ENCODE data around the gene DYNC2H1. TPM values are rescaled to one million over a fixed set of nuclear protein-coding genes. Genes with fewer than 3 reads are reported as not detected.

Gene DYNC2H1
- total RNA-seq, 4 donors from 2014 or later = 36.9 to 41.2 (median 40.0) TPM

DNA sequence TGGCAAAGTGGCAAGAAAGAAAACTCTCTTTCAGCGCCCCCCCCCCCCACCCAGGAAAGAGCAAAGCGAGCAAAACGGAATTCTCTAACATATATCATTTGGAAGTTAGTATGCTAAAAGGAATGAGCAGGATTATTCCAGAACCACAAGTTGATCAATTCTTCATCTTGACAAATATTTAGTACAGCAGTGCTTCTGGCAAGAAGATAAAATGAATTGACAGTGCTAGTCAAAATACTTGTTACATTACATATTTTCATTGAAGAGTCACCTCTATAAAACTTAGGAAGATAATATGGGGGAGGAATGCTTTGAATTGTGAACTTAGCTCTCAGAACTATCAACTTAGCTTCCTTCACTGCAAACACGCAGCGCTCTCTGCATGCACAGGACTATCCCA, 377.4 kb downstream of the DYNC2H1 start:
- H3K27me3 ChIP-seq = no peaks in the 10 kb centered on the region
- 86 to 90% methylated on average over 5 of the region's 5 CpGs for WGBS, 2 donors
- intact Hi-C loops (cut with DNase I) = no loop called here

DNA sequence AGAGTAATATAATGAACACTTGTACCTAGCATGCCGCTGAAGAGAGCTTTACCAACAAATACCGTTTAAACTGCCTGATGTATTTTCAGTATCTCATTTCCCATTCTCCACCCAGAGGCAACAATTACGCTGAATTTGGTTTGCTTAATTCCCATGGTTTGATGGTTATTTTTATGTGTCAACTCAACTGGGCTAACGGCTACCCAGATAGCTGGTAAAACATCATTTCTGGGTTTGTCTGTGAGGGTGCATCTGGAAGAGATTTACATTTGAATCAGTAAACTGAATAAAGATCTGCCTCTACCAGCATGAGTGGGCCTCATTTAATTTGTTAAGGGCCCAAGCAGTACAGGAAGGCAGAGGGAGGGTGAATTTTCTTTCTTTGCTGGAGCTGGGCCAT, 377.9 kb downstream of the DYNC2H1 start:
- H3K27me3 ChIP-seq = no peaks in the 10 kb centered on the region
- no peak for DNase-seq
- TF ChIP-seq POLR2A (IDR thresholded peaks at IDR 0.05) = no peak
- TF ChIP-seq, protein P1, sequence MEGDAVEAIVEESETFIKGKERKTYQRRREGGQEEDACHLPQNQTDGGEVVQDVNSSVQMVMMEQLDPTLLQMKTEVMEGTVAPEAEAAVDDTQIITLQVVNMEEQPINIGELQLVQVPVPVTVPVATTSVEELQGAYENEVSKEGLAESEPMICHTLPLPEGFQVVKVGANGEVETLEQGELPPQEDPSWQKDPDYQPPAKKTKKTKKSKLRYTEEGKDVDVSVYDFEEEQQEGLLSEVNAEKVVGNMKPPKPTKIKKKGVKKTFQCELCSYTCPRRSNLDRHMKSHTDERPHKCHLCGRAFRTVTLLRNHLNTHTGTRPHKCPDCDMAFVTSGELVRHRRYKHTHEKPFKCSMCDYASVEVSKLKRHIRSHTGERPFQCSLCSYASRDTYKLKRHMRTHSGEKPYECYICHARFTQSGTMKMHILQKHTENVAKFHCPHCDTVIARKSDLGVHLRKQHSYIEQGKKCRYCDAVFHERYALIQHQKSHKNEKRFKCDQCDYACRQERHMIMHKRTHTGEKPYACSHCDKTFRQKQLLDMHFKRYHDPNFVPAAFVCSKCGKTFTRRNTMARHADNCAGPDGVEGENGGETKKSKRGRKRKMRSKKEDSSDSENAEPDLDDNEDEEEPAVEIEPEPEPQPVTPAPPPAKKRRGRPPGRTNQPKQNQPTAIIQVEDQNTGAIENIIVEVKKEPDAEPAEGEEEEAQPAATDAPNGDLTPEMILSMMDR (IDR thresholded peaks at IDR 0.05) = no peak

More for the DNA sequence above, 377.4 kb downstream of the DYNC2H1 start:
- Histone ChIP-seq H3K4me3 (replicated peaks in 1 of 3) (no peak overlapping the region), H3K27ac (no peak overlapping the region), H3K36me3 (no peaks in the 10 kb centered on the region), H3K9me3 (peaks cover 3% of the 10 kb centered on the region), H3K4me1 (no peaks in the 10 kb centered on the region)
- no peak for DNase-seq
- TF ChIP-seq, protein P1 (IDR thresholded peaks at IDR 0.05) = no peak
- TF ChIP-seq POLR2A (IDR thresholded peaks at IDR 0.05) = no peak

DNA sequence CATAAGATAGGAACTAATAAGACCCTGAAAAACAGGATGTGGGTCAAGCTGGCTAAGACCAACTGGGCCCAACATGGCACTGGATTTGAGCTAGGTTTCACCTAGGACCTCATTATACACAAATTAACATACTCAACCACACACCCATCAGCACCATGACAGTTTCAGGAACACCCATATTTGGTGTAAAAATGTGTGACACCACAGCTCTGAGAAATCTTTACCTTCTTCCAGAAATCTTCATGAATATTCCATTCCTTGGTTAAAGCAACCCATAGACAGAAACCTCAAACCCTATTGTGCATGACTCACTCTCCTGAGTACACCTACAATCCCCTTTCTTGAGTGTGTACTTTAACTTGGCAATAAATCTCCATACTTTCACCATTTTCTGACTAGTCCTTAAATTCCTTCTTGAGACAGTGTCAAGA, 378.8 kb downstream of the DYNC2H1 start:
- no peak overlapping the region for H3K27ac ChIP-seq
- no peak overlapping the region for H3K4me3 ChIP-seq (replicated peaks in 1 of 3)
- no peak for TF ChIP-seq POLR2A (IDR thresholded peaks at IDR 0.05)
- TF ChIP-seq, protein P1 (IDR thresholded peaks at IDR 0.05) = no peak
- no peaks in the 10 kb centered on the region for H3K36me3 ChIP-seq
- H3K4me1 ChIP-seq = no peaks in the 10 kb centered on the region
- H3K9me3 ChIP-seq = peaks cover 3% of the 10 kb centered on the region
- intact Hi-C loops (cut with DNase I) = no loop called here
- no peaks in the 10 kb centered on the region for H3K27me3 ChIP-seq
- DNase-seq = no peak

More for the DNA sequence above, 377.9 kb downstream of the DYNC2H1 start:
- intact Hi-C loops (cut with DNase I) = no loop called here
- Histone ChIP-seq H3K4me3 (replicated peaks in 1 of 3) (no peak overlapping the region), H3K9me3 (peaks cover 3% of the 10 kb centered on the region), H3K4me1 (no peaks in the 10 kb centered on the region), H3K27ac (no peak overlapping the region), H3K36me3 (no peaks in the 10 kb centered on the region)
- 89 to 94% methylated on average over 4 of the region's 4 CpGs for WGBS, 2 donors

DNA sequence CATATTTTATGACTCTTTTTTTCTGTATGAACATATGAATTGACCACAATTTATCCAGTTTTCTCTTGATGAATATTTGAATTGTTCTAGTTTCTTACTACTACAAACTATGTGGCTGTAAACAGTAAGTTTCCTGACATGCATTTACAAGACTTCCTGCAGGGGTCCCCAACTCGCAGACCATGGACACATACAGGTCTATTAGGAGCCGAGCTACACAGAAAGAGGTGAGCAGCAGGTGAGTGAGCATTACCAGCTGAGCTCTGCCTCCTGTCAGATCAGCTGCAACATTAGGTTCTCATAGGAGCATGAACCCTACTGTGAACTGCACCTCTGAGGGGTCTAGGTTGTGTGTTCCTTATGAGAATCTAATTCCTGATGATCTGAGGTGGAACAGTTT, 379.4 kb downstream of the DYNC2H1 start:
- TF ChIP-seq, protein P1 (IDR thresholded peaks at IDR 0.05) = no peak
- no peak for TF ChIP-seq POLR2A (IDR thresholded peaks at IDR 0.05)
- H3K4me1 ChIP-seq = no peaks in the 10 kb centered on the region
- intact Hi-C loops (cut with DNase I) = no loop called here
- WGBS, 2 donors = 90 to 93% methylated on average over 2 of the region's 2 CpGs
- no peak overlapping the region for H3K4me3 ChIP-seq (replicated peaks in 1 of 3)
- no peak for DNase-seq
- H3K27me3 ChIP-seq = no peaks in the 10 kb centered on the region
- H3K9me3 ChIP-seq = peaks cover 3% of the 10 kb centered on the region
- no peak overlapping the region for H3K27ac ChIP-seq
- no peaks in the 10 kb centered on the region for H3K36me3 ChIP-seq

DNA sequence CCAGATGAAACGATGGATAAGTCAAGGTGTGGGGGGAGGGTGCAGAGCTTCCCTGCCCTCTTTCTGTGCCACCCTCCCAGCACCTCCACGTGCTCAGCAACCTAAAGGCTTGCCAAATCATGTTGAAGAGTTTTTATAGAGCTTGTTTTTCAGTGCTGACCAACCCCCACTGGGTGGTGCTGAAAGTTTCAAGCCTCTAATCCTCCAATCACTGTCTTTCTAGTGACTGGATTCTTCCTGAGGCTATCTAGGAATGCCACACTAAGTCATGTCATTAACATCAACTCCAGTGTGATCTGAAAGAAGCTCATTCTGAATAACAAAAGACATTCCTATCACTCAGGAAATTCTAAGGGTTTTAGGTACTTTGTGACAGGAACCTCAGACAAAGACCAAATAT, 382.6 kb downstream of the DYNC2H1 start:
- WGBS, 2 donors = 64 to 72% methylated on average over 2 of the region's 2 CpGs
- TF ChIP-seq, protein P1 (IDR thresholded peaks at IDR 0.05) = no peak
- TF ChIP-seq POLR2A (IDR thresholded peaks at IDR 0.05) = no peak
- Histone ChIP-seq H3K27me3 (no peaks in the 10 kb centered on the region), H3K9me3 (no peaks in the 10 kb centered on the region), H3K36me3 (no peaks in the 10 kb centered on the region), H3K4me3 (replicated peaks in 1 of 3) (no peak overlapping the region), H3K27ac (no peak overlapping the region), H3K4me1 (no peaks in the 10 kb centered on the region)
- intact Hi-C loops (cut with DNase I) = no loop called here
- DNase-seq = no peak
